GM10248 (cell line): ENCODE data around the gene ALS2CL.

Experiments
- CTCF ChIA-PET: fragments of 300-600 bp; sonication (Branson Sonifier 250); formaldehyde crosslinking; extraction: SDS; loops from one replicate; lab custom pipeline; 2021; ENCODE audit warnings: antibody characterized with exemption; lab: Yijun Ruan, JAX
- POLR2A ChIA-PET: fragments of 350-650 bp; sonication (Branson Sonifier 250); formaldehyde crosslinking; extraction: SDS; loops from one replicate; lab custom pipeline; 2020; ENCODE audit warnings: antibody characterized with exemption; lab: Yijun Ruan, JAX
- DNase-seq: peaks from one replicate; pipeline ENCODE4 v3.0.0; 2012; ENCODE audit errors: extremely low spot score
- CTCF ChIP-seq: IDR thresholded peaks from 2 replicates; pipeline ENCODE4 v1.5.1; 2012; ENCODE audit warnings: mild to moderate bottlenecking, low read depth; ENCODE audit errors: extremely low read depth, missing control alignments, control extremely low read depth

ALS2CL gene

GRCh38 chr3:46624975-46625490 lies 68.4 kb downstream of the ALS2CL start:
- ChIA-PET POLR2A (no interaction called here), CTCF (interaction anchor here (1.2 to 2.1 kb wide), 5 partner anchors 11 to 136 kb away, joined by 3 to 18 read pairs (median 4); no protein-coding TSS in a partner anchor)
- no peak for TF ChIP-seq CTCF
- DNase-seq, result no peak

- POLR2A ChIA-PET, result no interaction called here
- no peak for TF ChIP-seq CTCF
- CTCF ChIA-PET, result interaction anchor here (1.2 to 2.1 kb wide), 5 partner anchors 10 to 136 kb away, joined by 3 to 18 read pairs (median 4); no protein-coding TSS in a partner anchor
- DNase-seq, result no peak
Measured at GRCh38 chr3:46624533-46624932, 68.9 kb downstream of the ALS2CL start.

- CTCF ChIA-PET, result interaction anchor here (1.3 to 2.3 kb wide), 4 partner anchors 9 to 131 kb away, joined by 3 to 11 read pairs (median 6); no protein-coding TSS in a partner anchor
- TF ChIP-seq CTCF, result no peak
- POLR2A ChIA-PET, result no interaction called here
- DNase-seq, result no peak
Measured at GRCh38 chr3:46619845-46620778, 73.4 kb downstream of the ALS2CL start.
